Measurements from ENCODE around the gene NR1H2.

Gene NR1H2

DNA sequence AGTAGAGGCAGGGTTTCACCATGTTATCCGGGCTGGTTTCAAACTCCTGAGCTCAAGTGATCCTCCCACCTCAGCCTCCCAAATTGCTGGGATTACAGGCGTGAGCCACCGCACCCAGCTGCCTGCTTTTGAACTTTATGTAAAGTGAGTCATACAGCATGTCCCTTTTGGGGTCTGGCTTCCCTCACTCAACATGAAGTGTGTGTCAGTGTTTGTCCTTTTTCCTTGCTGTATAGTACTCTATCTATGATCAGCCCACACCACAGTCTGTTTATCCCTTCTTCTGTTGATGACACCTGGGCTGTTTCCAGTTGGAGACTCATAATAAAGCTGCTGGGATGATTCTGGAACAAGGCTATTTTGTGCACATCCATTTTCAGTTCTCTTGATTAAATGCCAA is 44.6 kb downstream of the NR1H2 start:
- Histone ChIP-seq H3K27ac (ENCODE audit: low read depth, low read length) (no peak overlapping the region), H3K27me3 (ENCODE audit: control insufficient read depth in 1 of 2, insufficient read depth in 2 of 2, low read length in 2 of 2) (peaks cover 17 to 19% of the 10 kb centered on the region in 2 donors), H3K4me3 (ENCODE audit: low read depth in 1 of 2, low read length in 2 of 2) (no peak overlapping the region), H3K36me3 (ENCODE audit: control insufficient read depth in 1 of 2, insufficient read depth in 2 of 2, low read length in 2 of 2) (no peaks in the 10 kb centered on the region), H3K4me1 (ENCODE audit: control insufficient read depth in 1 of 2, insufficient read depth in 2 of 2, low read length in 2 of 2) (peaks cover 0 to 4% of the 10 kb centered on the region in 2 donors), H3K9ac (ENCODE audit: low read depth in 1 of 2, low read length in 2 of 2) (no peak overlapping the region), H3K9me3 (ENCODE audit: control insufficient read depth in 1 of 2, low read length in 2 of 2) (no peaks in the 10 kb centered on the region)

DNA sequence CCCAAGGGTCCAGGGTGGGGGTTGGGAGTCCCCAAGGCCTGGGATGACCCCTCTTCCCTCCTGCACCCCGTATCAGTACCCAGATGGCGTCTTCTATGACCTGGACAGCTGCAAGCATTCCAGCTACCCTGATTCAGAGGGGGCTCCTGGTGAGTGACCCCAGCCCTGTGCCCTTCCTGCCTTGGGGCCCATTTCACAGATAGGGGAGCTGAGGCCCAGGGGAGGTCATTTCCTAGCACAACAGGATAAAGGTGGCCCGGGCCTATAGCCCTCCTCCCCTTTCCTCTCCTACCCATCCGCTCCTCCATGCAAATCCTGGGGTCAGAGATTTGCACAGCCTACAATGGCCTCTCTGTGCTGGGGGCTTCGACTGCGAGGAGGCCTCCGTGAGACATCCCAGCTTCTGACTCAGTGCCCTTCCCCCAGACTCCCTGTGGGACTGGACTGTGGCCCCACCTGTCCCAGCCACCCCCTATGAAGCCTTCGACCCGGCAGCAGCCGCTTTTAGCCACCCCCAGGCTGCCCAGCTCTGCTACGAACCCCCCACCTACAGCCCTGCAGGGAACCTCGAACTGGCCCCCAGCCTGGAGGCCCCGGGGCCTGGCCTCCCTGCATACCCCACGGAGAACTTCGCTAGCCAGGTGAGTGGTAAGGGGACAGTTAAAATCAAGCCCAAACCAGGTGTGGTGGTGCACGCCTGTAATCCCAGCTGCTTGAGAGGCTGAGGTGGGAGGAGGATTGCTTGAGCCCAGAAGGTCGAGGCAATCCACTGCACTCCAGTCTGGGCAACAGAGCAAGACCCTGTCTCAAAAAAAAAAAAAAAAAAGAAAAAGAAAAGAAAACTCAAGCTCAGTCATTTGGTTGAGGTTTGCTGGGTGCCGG is 46.4 kb downstream of the NR1H2 start:
- H3K27me3 ChIP-seq (ENCODE audit: control insufficient read depth in 1 of 2, insufficient read depth in 2 of 2, low read length in 2 of 2) = peaks cover 17 to 19% of the 10 kb centered on the region in 2 donors
- no peak overlapping the region for H3K4me3 ChIP-seq (ENCODE audit: low read depth in 1 of 2, low read length in 2 of 2)

GRCh38 chr19:50423279-50424113 is 47.2 kb downstream of the NR1H2 start:
- Histone ChIP-seq H3K4me1 (ENCODE audit: control insufficient read depth in 1 of 2, insufficient read depth in 2 of 2, low read length in 2 of 2) (peaks cover 4% of the 10 kb centered on the region in 2 donors), H3K36me3 (ENCODE audit: control insufficient read depth in 1 of 2, insufficient read depth in 2 of 2, low read length in 2 of 2) (no peaks in the 10 kb centered on the region), H3K27me3 (ENCODE audit: control insufficient read depth in 1 of 2, insufficient read depth in 2 of 2, low read length in 2 of 2) (peaks cover 12 to 19% of the 10 kb centered on the region in 2 donors), H3K4me3 (ENCODE audit: low read depth in 1 of 2, low read length in 2 of 2) (no peak overlapping the region), H3K27ac (ENCODE audit: low read depth, low read length) (no peak overlapping the region), H3K9ac (ENCODE audit: low read depth in 1 of 2, low read length in 2 of 2) (no peak overlapping the region), H3K9me3 (ENCODE audit: control insufficient read depth in 1 of 2, low read length in 2 of 2) (no peaks in the 10 kb centered on the region)

More for the DNA sequence above, 46.4 kb downstream of the NR1H2 start:
- H3K4me1 ChIP-seq (ENCODE audit: control insufficient read depth in 1 of 2, insufficient read depth in 2 of 2, low read length in 2 of 2) = peaks cover 0 to 4% of the 10 kb centered on the region in 2 donors
- H3K9ac ChIP-seq (ENCODE audit: low read depth in 1 of 2, low read length in 2 of 2) = no peak overlapping the region
- H3K36me3 ChIP-seq (ENCODE audit: control insufficient read depth in 1 of 2, insufficient read depth in 2 of 2, low read length in 2 of 2) = no peaks in the 10 kb centered on the region
- no peak overlapping the region for H3K27ac ChIP-seq (ENCODE audit: low read depth, low read length)
- H3K9me3 ChIP-seq (ENCODE audit: control insufficient read depth in 1 of 2, low read length in 2 of 2) = no peaks in the 10 kb centered on the region

DNA sequence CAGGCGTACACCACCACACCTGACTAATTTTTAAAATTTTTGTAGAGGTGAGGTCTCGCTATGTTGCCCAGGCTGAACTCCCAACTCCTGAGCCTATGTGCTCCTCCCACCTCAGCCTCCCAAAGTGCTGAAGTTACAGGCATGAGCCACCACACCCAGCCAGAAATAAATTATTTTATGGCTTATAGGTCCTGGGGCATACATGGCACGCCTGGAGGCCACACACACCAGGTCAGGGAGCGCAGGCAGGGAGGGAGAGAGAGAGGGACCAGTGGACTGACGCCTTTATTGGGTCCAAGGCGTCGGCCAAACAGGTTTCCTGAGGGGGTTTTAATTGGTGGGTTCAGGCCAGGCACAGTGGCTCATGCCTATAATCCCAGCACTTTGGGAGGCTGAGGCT is 49.3 kb downstream of the NR1H2 start:
- Histone ChIP-seq H3K36me3 (ENCODE audit: control insufficient read depth in 1 of 2, insufficient read depth in 2 of 2, low read length in 2 of 2) (no peaks in the 10 kb centered on the region), H3K9me3 (ENCODE audit: control insufficient read depth in 1 of 2, low read length in 2 of 2) (no peaks in the 10 kb centered on the region), H3K4me1 (ENCODE audit: control insufficient read depth in 1 of 2, insufficient read depth in 2 of 2, low read length in 2 of 2) (peaks cover 4% of the 10 kb centered on the region in 2 donors), H3K4me3 (ENCODE audit: low read depth in 1 of 2, low read length in 2 of 2) (no peak overlapping the region), H3K27me3 (ENCODE audit: control insufficient read depth in 1 of 2, insufficient read depth in 2 of 2, low read length in 2 of 2) (peaks cover under 1 to 7% of the 10 kb centered on the region in 2 donors), H3K9ac (ENCODE audit: low read depth in 1 of 2, low read length in 2 of 2) (no peak overlapping the region), H3K27ac (ENCODE audit: low read depth, low read length) (no peak overlapping the region)

DNA sequence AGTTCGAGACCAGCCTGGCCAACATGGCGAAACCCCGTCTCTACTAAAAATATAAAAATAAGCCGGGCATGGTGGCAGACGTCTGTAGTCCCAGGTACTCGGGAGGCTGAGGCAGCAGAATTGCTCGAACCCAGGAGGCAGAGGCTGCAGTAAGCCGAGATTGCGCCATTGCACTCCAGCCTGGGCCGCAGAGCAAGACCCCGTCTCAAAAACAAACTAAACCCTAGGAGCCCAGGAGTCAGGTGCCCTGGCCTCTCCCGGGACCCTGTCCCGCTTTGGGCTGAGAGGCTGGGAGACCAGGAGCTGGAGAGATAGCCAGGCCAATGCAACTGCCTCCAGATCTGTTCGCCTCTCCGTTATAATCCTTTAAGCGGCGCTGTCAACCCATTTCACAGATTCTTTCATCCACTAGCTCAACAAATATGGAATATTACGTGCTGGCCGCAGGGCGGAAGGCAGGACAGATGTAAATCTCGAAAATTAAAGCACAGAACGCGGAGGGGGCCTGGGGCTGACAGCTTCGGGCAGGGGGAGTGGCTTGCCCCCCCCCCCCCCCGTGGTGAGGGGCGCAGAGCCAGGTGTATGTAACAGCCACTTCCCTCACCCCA is 51.2 kb downstream of the NR1H2 start:
- Histone ChIP-seq H3K9ac (ENCODE audit: low read depth in 1 of 2, low read length in 2 of 2) (peak overlapping the region in 1 of 2 donors; percentile 25), H3K4me3 (ENCODE audit: low read depth in 1 of 2, low read length in 2 of 2) (peak overlapping the region; percentile 45 to 52), H3K4me1 (ENCODE audit: control insufficient read depth in 1 of 2, insufficient read depth in 2 of 2, low read length in 2 of 2) (peaks cover 7 to 16% of the 10 kb centered on the region in 2 donors), H3K36me3 (ENCODE audit: control insufficient read depth in 1 of 2, insufficient read depth in 2 of 2, low read length in 2 of 2) (no peaks in the 10 kb centered on the region), H3K9me3 (ENCODE audit: control insufficient read depth in 1 of 2, low read length in 2 of 2) (no peaks in the 10 kb centered on the region), H3K27me3 (ENCODE audit: control insufficient read depth in 1 of 2, insufficient read depth in 2 of 2, low read length in 2 of 2) (peaks cover 6 to 7% of the 10 kb centered on the region in 2 donors), H3K27ac (ENCODE audit: low read depth, low read length) (no peak overlapping the region)

- H3K9me3 ChIP-seq (ENCODE audit: control insufficient read depth in 1 of 2, low read length in 2 of 2) = no peaks in the 10 kb centered on the region
- peak overlapping the region; percentile 25 to 43 for H3K9ac ChIP-seq (ENCODE audit: low read depth in 1 of 2, low read length in 2 of 2)
- H3K27ac ChIP-seq (ENCODE audit: low read depth, low read length) = no peak overlapping the region
- H3K36me3 ChIP-seq (ENCODE audit: control insufficient read depth in 1 of 2, insufficient read depth in 2 of 2, low read length in 2 of 2) = no peaks in the 10 kb centered on the region
- H3K4me1 ChIP-seq (ENCODE audit: control insufficient read depth in 1 of 2, insufficient read depth in 2 of 2, low read length in 2 of 2) = peaks cover 9 to 17% of the 10 kb centered on the region in 2 donors
- peak overlapping the region; percentile 45 to 52 for H3K4me3 ChIP-seq (ENCODE audit: low read depth in 1 of 2, low read length in 2 of 2)
- H3K27me3 ChIP-seq (ENCODE audit: control insufficient read depth in 1 of 2, insufficient read depth in 2 of 2, low read length in 2 of 2) = peaks cover 7 to 11% of the 10 kb centered on the region in 2 donors
These were observed 51.8 kb downstream of the NR1H2 start for GRCh38 chr19:50427997-50428425.

DNA sequence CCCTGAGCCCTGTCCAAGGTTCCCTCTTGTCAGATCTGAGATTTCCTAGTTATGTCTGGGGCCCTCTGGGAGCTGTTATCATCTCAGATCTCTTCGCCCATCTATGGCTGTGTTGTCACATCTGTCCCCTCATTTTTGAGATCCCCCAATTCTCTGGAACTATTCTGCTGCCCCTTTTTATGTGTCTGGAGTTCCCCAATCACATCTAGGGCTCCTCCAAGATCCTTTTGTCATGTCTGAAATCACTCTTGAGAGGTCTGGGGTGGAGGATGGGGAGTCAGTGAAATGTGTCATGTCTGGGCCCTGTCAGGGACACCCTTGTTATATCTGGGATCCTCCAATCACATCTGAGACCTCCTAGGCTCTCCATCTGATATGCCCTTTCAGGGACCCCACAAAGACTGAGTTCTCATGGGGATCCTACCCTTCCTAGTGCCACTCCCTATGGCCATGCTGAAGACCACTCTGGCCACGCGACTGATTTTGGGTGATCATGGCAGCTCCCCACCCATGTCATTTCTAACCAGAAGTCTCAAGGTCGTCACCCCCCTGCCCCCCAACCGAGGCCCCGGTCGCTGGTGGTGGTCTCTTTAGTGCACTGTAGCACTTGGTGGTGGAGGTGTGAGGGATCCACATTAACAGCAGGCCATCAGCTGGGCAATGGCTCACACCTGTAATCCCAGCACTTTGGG is 52.7 kb downstream of the NR1H2 start:
- no peak overlapping the region for H3K27ac ChIP-seq (ENCODE audit: low read depth, low read length)
- H3K4me1 ChIP-seq (ENCODE audit: control insufficient read depth in 1 of 2, insufficient read depth in 2 of 2, low read length in 2 of 2) = peaks cover 9 to 13% of the 10 kb centered on the region in 2 donors
- no peaks in the 10 kb centered on the region for H3K36me3 ChIP-seq (ENCODE audit: control insufficient read depth in 1 of 2, insufficient read depth in 2 of 2, low read length in 2 of 2)
- no peak overlapping the region for H3K4me3 ChIP-seq (ENCODE audit: low read depth in 1 of 2, low read length in 2 of 2)
- H3K27me3 ChIP-seq (ENCODE audit: control insufficient read depth in 1 of 2, insufficient read depth in 2 of 2, low read length in 2 of 2) = peaks cover 7 to 11% of the 10 kb centered on the region in 2 donors
- H3K9me3 ChIP-seq (ENCODE audit: control insufficient read depth in 1 of 2, low read length in 2 of 2) = no peaks in the 10 kb centered on the region
- no peak overlapping the region for H3K9ac ChIP-seq (ENCODE audit: low read depth in 1 of 2, low read length in 2 of 2)

DNA sequence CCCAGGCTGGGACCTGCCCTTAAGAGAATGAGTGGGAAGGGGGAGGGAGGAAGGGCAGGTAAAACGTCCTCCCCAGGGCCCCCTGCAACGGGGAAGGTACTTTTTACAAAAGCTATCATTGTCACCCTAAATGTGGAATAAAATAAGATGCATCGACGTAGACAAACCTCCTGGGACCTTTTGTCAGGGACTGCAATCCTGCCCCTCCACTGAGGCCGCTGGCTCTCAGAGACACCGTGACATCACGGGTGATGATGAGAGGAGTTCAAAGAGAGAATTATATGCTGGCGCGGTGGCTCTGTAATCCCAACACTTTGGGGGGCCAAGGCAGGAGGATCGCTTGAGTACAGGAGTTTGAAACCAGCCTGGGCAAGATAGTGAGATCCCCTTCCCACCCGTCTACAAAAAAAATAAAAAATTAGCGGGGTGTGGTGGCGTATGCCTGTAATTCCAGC is 54.7 kb downstream of the NR1H2 start:
- H3K27ac ChIP-seq (ENCODE audit: low read depth, low read length) = no peak overlapping the region
- peak overlapping the region; percentile 30 to 66 for H3K9ac ChIP-seq (ENCODE audit: low read depth in 1 of 2, low read length in 2 of 2)
- peaks cover 9 to 13% of the 10 kb centered on the region in 2 donors for H3K4me1 ChIP-seq (ENCODE audit: control insufficient read depth in 1 of 2, insufficient read depth in 2 of 2, low read length in 2 of 2)

GRCh38 chr19:50431343-50432220 is 55.3 kb downstream of the NR1H2 start:
- Histone ChIP-seq H3K27me3 (ENCODE audit: control insufficient read depth in 1 of 2, insufficient read depth in 2 of 2, low read length in 2 of 2) (peaks cover 7 to 11% of the 10 kb centered on the region in 2 donors), H3K36me3 (ENCODE audit: control insufficient read depth in 1 of 2, insufficient read depth in 2 of 2, low read length in 2 of 2) (no peaks in the 10 kb centered on the region), H3K9me3 (ENCODE audit: control insufficient read depth in 1 of 2, low read length in 2 of 2) (no peaks in the 10 kb centered on the region), H3K27ac (ENCODE audit: low read depth, low read length) (no peak overlapping the region), H3K9ac (ENCODE audit: low read depth in 1 of 2, low read length in 2 of 2) (peak overlapping the region; percentile 30 to 66), H3K4me3 (ENCODE audit: low read depth in 1 of 2, low read length in 2 of 2) (peak overlapping the region; percentile 77 to 81), H3K4me1 (ENCODE audit: control insufficient read depth in 1 of 2, insufficient read depth in 2 of 2, low read length in 2 of 2) (peaks cover 9 to 13% of the 10 kb centered on the region in 2 donors)

More for the DNA sequence above, 54.7 kb downstream of the NR1H2 start:
- Histone ChIP-seq H3K36me3 (ENCODE audit: control insufficient read depth in 1 of 2, insufficient read depth in 2 of 2, low read length in 2 of 2) (no peaks in the 10 kb centered on the region), H3K9me3 (ENCODE audit: control insufficient read depth in 1 of 2, low read length in 2 of 2) (no peaks in the 10 kb centered on the region), H3K27me3 (ENCODE audit: control insufficient read depth in 1 of 2, insufficient read depth in 2 of 2, low read length in 2 of 2) (peaks cover 7 to 11% of the 10 kb centered on the region in 2 donors), H3K4me3 (ENCODE audit: low read depth in 1 of 2, low read length in 2 of 2) (peak overlapping the region; percentile 77 to 81)
